ENCODE measurements around the gene PLEKHG5. TPM values are rescaled to one million over a fixed set of nuclear protein-coding genes. Genes with fewer than 3 reads are reported as not detected.

The PLEKHG5 gene
- total and polyA plus RNA-seq, 10 of the 15 experiments (the other 5 are each of a cell fraction or from before 2014, with no cell fraction given), result 0.04 to 1.1 (median 0.18) TPM; not detected in 1

DNA sequence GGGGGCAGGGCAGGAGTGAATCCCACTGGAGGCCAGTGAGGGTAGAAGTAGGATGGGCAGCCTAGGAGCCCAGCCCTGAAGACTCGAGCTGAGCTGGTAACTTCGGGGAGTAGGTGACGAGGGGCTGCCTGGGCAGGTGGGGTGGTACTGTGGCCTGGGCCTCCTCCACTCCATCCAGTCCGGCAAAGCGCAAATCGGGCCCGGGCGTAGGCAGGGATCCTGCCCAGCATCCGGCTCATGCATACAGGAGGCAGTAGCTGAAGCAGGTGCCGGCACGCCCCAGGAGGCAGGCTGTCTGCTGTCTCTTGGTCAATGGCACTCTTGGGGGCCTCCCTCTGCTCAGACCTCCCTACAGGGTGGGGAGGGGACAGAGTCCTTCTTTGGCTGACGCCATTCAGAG lies 24.2 kb downstream of the PLEKHG5 start (continued):
- TF ChIP-seq, protein P1, sequence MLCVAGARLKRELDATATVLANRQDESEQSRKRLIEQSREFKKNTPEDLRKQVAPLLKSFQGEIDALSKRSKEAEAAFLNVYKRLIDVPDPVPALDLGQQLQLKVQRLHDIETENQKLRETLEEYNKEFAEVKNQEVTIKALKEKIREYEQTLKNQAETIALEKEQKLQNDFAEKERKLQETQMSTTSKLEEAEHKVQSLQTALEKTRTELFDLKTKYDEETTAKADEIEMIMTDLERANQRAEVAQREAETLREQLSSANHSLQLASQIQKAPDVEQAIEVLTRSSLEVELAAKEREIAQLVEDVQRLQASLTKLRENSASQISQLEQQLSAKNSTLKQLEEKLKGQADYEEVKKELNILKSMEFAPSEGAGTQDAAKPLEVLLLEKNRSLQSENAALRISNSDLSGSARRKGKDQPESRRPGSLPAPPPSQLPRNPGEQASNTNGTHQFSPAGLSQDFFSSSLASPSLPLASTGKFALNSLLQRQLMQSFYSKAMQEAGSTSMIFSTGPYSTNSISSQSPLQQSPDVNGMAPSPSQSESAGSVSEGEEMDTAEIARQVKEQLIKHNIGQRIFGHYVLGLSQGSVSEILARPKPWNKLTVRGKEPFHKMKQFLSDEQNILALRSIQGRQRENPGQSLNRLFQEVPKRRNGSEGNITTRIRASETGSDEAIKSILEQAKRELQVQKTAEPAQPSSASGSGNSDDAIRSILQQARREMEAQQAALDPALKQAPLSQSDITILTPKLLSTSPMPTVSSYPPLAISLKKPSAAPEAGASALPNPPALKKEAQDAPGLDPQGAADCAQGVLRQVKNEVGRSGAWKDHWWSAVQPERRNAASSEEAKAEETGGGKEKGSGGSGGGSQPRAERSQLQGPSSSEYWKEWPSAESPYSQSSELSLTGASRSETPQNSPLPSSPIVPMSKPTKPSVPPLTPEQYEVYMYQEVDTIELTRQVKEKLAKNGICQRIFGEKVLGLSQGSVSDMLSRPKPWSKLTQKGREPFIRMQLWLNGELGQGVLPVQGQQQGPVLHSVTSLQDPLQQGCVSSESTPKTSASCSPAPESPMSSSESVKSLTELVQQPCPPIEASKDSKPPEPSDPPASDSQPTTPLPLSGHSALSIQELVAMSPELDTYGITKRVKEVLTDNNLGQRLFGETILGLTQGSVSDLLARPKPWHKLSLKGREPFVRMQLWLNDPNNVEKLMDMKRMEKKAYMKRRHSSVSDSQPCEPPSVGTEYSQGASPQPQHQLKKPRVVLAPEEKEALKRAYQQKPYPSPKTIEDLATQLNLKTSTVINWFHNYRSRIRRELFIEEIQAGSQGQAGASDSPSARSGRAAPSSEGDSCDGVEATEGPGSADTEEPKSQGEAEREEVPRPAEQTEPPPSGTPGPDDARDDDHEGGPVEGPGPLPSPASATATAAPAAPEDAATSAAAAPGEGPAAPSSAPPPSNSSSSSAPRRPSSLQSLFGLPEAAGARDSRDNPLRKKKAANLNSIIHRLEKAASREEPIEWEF (IDR thresholded peaks at IDR 0.05; ENCODE audit: insufficient replicate concordance, low read depth, low read length), result no peak

DNA sequence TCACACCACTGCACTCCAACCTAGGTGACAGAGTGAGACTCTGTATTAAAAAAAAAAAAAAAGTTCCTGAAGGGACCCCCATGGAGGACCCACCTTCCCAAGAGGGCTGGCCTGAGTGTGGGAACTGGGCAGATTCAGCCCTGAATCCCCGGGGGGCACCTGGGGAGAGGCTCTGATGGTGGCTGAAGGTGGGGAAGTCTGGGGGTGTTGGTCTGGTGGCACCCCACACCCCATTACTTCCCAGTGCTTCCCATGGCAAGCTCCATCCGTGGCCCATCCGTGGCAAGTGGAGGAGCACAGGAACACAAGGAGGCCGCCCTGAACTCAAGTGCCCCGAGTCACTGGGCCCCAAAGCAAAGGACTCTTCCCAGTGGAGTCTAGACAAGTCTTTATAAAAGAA lies 24.7 kb downstream of the PLEKHG5 start:
- H3K4me3 ChIP-seq, result no peak overlapping the region
- no peaks in the 10 kb centered on the region for H3K79me2 ChIP-seq (ENCODE audit: control insufficient read depth, insufficient read depth, low read length)
- POLR2A ChIA-PET, result no interaction called here
- no peak overlapping the region for H2AFZ ChIP-seq (ENCODE audit: control insufficient read depth, low read depth, low read length)
- H3K9ac ChIP-seq (ENCODE audit: control insufficient read depth, insufficient read depth, low read length), result no peak overlapping the region
- H3K27me3 ChIP-seq (replicated peaks in 1 of 2; ENCODE audit: control insufficient read depth in 2 of 2, insufficient read depth in 2 of 2, low read length in 1 of 2), result peaks cover 0 to 3% of the 10 kb centered on the region in 2 experiments; a peak in 3 of 4 replicates
- SMC1A ChIA-PET (ENCODE audit: uncharacterized antibody, unreplicated experiment), result interaction anchor here (1.2 kb wide), 1 partner anchor 22 kb away, joined by 3 read pairs; no protein-coding TSS in a partner anchor
- no peak for TF ChIP-seq NRF1 (conservative IDR thresholded peaks at IDR 0.05; ENCODE audit: low read depth, low read length)
- TF ChIP-seq IKZF2 (IDR thresholded peaks at IDR 0.05), result no peak
- no peak for TF ChIP-seq SREBF2 (IDR thresholded peaks at IDR 0.05; ENCODE audit: low read length)
- no peak for TF ChIP-seq YBX1 (IDR thresholded peaks at IDR 0.05)
- TF ChIP-seq LARP7 (IDR thresholded peaks at IDR 0.05), result no peak
- no peak for TF ChIP-seq EP300 (IDR thresholded peaks at IDR 0.05; ENCODE audit: borderline replicate concordance in 1 of 2, control insufficient read depth in 1 of 2, low read depth in 2 of 2, low read length in 2 of 2)
- no peak for TF ChIP-seq DPF2 (IDR thresholded peaks at IDR 0.05)
- H3K36me3 ChIP-seq (ENCODE audit: control insufficient read depth in 2 of 2, insufficient read depth in 2 of 2, low read length in 1 of 2), result no peaks in the 10 kb centered on the region
- intact Hi-C loops (cut with micrococcal nuclease; ENCODE audit: unreplicated experiment) (no loop called here), in situ Hi-C loops (cut with MboI) (no loop called here)
- H4K20me1 ChIP-seq (ENCODE audit: control insufficient read depth, insufficient read depth), result no peaks in the 10 kb centered on the region
- no peaks in the 10 kb centered on the region for H3K9me3 ChIP-seq (replicated peaks; ENCODE audit: control insufficient read depth, insufficient read depth, low read length)
- no peak overlapping the region for H3K4me2 ChIP-seq (ENCODE audit: control insufficient read depth, insufficient read depth)
- RAD21 ChIA-PET (ENCODE audit: unreplicated experiment), result no interaction called here
- no TSS peak for BruUV-seq (replicated peaks)
- WGBS (ENCODE audit: insufficient coverage, insufficient replicate concordance, low lambda C conversion rate, missing lambda C conversion rate), result 35% methylated on average over 5 of the region's 5 CpGs
- no peaks in the 10 kb centered on the region for H3K4me1 ChIP-seq (ENCODE audit: control insufficient read depth, insufficient read depth, low read length)
- DNase-seq (ENCODE audit: low read depth, low spot score), result no peak
- no peak for ATAC-seq
- CTCF ChIA-PET, result interaction anchor here (0.9 to 1.9 kb wide), 3 partner anchors 10 to 88 kb away, joined by 3 to 5 read pairs (median 5); partner anchors contain the start of gene NOL9
- no peak overlapping the region for H3K27ac ChIP-seq (ENCODE audit: control insufficient read depth, insufficient read depth)
- FAIRE-seq, result no peak

All from GM12878 (cell line).